ENCODE data around the gene TAS2R31. TPM values are rescaled to one million over a fixed set of nuclear protein-coding genes. Genes with fewer than 3 reads are reported as not detected.

TAS2R31 gene
- total and polyA plus RNA-seq, 2 donors (not counting 3 experiments of a cell fraction or from before 2014, with no cell fraction given), result 0.12 to 3.2 TPM

GRCh38 chr12:11007608-11008007, 23.6 kb downstream of the TAS2R31 start:
- no peaks in the 10 kb centered on the region for H3K79me2 ChIP-seq (ENCODE audit: control insufficient read depth, insufficient read depth, low read length)
- no peaks in the 10 kb centered on the region for H3K27me3 ChIP-seq (ENCODE audit: control insufficient read depth in 2 of 2, insufficient read depth in 2 of 2, low read length in 2 of 2)
- POLR2A ChIA-PET, result interaction anchor here (1.2 kb wide), 1 partner anchor 163 kb away, joined by 3 read pairs; the partner anchor contains the start of gene SMIM10L1
- H3K36me3 ChIP-seq (ENCODE audit: control insufficient read depth in 2 of 2, extremely low read depth in 1 of 2, insufficient read depth in 2 of 2, low read length in 2 of 2), result no peaks in the 10 kb centered on the region
- no peak overlapping the region for H3K4me2 ChIP-seq (ENCODE audit: insufficient read depth, low read length)
- no peaks in the 10 kb centered on the region for H3K9me3 ChIP-seq (replicated peaks; ENCODE audit: control insufficient read depth, insufficient read depth, low read length)
- TF ChIP-seq, protein P1, sequence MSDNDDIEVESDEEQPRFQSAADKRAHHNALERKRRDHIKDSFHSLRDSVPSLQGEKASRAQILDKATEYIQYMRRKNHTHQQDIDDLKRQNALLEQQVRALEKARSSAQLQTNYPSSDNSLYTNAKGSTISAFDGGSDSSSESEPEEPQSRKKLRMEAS (IDR thresholded peaks at IDR 0.05; ENCODE audit: insufficient read depth, insufficient read length), result no peak
- TF ChIP-seq, protein P2, sequence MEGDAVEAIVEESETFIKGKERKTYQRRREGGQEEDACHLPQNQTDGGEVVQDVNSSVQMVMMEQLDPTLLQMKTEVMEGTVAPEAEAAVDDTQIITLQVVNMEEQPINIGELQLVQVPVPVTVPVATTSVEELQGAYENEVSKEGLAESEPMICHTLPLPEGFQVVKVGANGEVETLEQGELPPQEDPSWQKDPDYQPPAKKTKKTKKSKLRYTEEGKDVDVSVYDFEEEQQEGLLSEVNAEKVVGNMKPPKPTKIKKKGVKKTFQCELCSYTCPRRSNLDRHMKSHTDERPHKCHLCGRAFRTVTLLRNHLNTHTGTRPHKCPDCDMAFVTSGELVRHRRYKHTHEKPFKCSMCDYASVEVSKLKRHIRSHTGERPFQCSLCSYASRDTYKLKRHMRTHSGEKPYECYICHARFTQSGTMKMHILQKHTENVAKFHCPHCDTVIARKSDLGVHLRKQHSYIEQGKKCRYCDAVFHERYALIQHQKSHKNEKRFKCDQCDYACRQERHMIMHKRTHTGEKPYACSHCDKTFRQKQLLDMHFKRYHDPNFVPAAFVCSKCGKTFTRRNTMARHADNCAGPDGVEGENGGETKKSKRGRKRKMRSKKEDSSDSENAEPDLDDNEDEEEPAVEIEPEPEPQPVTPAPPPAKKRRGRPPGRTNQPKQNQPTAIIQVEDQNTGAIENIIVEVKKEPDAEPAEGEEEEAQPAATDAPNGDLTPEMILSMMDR (IDR thresholded peaks at IDR 0.05; ENCODE audit: extremely low read depth in 1 of 2, insufficient read depth in 1 of 2, low read depth in 1 of 2, low read length in 2 of 2), result no peak
- TF ChIP-seq POLR2A (IDR thresholded peaks at IDR 0.05; ENCODE audit: low read depth, low read length) (no peak), MYC (IDR thresholded peaks at IDR 0.05; ENCODE audit: low read depth, low read length) (no peak), JUN (IDR thresholded peaks at IDR 0.05; ENCODE audit: borderline replicate concordance, insufficient read depth, insufficient read length, low read depth) (no peak), FOS (IDR thresholded peaks at IDR 0.05; ENCODE audit: borderline replicate concordance, insufficient read depth, low read length) (no peak), EZH2 (IDR thresholded peaks at IDR 0.05; ENCODE audit: borderline replicate concordance, low read depth, low read length, severe bottlenecking) (no peak), GATA2 (IDR thresholded peaks at IDR 0.05; ENCODE audit: insufficient read depth, insufficient read length, low read depth, low read length) (no peak), POLR2AphosphoS5 (IDR thresholded peaks at IDR 0.05; ENCODE audit: insufficient read depth, low read depth, low read length) (no peak)
- no peak overlapping the region for H3K4me3 ChIP-seq (replicated peaks in 1 of 3; ENCODE audit: insufficient read depth in 1 of 3, low read depth in 1 of 3, low read length in 3 of 3)
- dilution Hi-C loops (cut with MboI; ENCODE audit: extremely low pct_ligation_motif_present, low sequenced_read_pairs) (no loop called here), intact Hi-C loops (cut with micrococcal nuclease) (no loop called here)
- no peaks in the 10 kb centered on the region for H3K4me1 ChIP-seq (ENCODE audit: control insufficient read depth, extremely low read depth, insufficient read depth, low read length)
- H3K9ac ChIP-seq (replicated peaks; ENCODE audit: extremely low read depth, insufficient read depth, low read length), result no peak overlapping the region
- FAIRE-seq (no peak), DNase-seq (ENCODE audit: low read depth, low spot score) (no peak)
- no peak overlapping the region for H3K27ac ChIP-seq (ENCODE audit: insufficient read depth, low read depth, low read length)
- no TSS peak for BruUV-seq (replicated peaks)
- H2AFZ ChIP-seq (ENCODE audit: low read depth, low read length), result no peak overlapping the region
- H4K20me1 ChIP-seq (replicated peaks; ENCODE audit: control insufficient read depth, extremely low read depth, insufficient read depth, low read length), result no peaks in the 10 kb centered on the region
- no peaks in the 10 kb centered on the region for H3K9me1 ChIP-seq (replicated peaks; ENCODE audit: control insufficient read depth, extremely low read depth, insufficient read depth, low read length)
- CTCF ChIA-PET, result interaction anchor here (0.9 kb wide), 1 partner anchor 12 kb away, joined by 3 read pairs; no protein-coding TSS in a partner anchor

Data from endothelial cell of umbilical vein (primary cell).